Embryonic facial prominence (tissue), 1 donor: ENCODE data around the gene FGF22.

Source experiments
- DNase-seq: peaks from one replicate; pipeline ENCODE4 v3.0.0-alpha.2; 2016; ENCODE audit errors: extremely low spot score

FGF22 gene

DNA sequence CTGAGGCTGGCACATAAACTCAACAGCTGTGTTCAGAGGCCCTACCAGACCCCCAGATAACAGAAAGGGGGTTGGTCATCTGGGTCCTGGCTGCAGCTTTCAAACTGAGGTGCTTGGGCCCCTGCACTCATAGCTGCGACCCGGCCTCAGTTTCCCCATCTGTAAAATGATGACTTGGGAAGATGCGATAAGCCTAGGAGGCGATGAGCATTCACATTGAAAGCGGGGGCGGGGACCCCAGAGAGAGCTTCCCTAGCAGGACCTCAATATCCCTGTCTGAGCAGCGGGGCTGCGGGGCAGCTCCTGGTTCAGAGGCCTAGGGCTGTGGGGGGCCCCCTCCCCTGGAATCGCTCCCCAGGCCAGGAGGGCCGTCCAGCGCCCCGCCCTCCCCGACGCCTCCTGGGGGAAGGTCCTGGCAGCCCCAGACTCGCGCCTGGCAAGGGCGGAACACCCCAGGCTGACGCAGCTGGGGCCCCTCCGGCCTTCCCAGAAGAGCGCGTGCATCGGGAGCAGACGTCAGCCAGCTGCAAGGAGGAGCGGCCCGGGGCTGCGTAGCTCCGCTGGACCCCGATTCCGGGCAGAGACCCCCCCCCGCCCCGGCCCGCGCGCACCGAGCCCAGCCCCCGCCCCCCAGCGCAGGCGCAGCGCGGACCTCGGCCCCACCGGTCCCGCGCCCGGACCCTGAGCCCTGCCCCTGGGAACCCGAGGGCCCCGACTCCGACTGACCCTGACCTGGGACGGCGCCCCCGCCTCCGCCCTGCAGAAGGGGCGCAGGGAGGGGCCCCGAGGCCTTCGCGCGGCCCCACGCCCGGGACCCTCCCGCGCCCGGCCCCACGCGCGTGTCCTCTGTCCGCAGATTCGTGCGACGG is 40.0 kb downstream of the FGF22 start:
- DNase-seq = peak; percentile 62

DNA sequence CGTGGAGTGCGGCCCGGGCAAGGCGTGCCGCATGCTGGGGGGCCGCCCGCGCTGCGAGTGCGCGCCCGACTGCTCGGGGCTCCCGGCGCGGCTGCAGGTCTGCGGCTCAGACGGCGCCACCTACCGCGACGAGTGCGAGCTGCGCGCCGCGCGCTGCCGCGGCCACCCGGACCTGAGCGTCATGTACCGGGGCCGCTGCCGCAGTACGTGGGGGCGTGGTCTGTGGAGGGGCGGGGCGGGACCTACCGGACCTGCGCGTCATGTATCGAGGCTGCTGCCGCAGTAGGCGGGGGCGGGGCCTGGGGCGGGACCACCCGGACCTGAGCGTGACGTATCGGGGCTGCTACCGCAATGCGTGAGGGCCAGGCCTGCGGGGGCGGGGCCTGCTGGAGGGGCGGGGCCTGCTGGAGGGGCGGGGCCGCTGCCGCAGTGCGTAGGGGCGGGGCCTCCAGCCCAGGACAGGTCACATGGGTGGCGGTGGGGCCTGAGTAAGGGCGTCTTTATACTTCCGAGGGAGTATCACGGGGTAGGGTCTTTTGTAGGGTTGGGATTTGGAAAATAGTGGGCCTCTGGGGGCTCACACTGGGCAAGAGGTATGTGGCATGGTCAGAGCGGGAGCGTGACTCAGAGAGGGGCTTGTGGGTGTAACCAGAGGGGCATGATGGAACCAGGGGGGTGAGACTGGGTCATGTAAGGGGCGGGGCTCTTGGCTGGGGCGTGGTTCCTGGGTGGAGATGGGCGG is 40.8 kb downstream of the FGF22 start:
- DNase-seq = peak; percentile 96

DNA sequence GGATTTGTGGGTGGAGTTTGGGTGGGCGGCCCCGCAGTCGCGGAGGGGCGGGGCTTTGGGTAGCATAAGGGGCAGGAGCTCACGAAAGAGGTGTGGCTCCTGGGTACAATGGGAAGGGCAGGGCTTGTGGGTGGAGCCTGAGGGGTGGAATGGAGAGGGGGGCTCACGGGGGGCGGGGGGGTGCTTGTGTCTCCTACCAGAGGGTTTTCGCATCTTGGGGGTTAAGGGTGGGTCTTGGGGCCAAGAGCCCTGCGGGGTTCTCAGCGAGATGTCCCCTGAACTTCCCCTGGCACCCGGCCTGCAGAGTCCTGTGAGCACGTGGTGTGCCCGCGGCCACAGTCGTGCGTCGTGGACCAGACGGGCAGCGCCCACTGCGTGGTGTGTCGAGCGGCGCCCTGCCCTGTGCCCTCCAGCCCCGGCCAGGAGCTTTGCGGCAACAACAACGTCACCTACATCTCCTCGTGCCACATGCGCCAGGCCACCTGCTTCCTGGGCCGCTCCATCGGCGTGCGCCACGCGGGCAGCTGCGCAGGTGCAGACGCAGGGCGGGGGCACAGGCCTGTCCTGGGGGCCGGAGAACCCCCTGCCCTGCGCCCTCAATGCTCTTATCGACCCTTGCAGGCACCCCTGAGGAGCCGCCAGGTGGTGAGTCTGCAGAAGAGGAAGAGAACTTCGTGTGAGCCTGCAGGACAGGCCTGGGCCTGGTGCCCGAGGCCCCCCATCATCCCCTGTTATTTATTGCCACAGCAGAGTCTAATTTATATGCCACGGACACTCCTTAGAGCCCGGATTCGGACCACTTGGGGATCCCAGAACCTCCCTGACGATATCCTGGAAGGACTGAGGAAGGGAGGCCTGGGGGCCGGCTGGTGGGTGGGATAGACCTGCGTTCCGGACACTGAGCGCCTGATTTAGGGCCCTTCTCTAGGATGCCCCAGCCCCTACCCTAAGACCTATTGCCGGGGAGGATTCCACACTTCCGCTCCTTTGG is 41.6 kb downstream of the FGF22 start:
- no peak for DNase-seq

DNA sequence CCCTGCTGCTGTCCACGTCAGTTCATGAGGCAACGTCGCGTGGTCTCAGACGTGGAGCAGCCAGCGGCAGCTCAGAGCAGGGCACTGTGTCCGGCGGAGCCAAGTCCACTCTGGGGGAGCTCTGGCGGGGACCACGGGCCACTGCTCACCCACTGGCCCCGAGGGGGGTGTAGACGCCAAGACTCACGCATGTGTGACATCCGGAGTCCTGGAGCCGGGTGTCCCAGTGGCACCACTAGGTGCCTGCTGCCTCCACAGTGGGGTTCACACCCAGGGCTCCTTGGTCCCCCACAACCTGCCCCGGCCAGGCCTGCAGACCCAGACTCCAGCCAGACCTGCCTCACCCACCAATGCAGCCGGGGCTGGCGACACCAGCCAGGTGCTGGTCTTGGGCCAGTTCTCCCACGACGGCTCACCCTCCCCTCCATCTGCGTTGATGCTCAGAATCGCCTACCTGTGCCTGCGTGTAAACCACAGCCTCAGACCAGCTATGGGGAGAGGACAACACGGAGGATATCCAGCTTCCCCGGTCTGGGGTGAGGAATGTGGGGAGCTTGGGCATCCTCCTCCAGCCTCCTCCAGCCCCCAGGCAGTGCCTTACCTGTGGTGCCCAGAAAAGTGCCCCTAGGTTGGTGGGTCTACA is 43.1 kb downstream of the FGF22 start:
- DNase-seq = no peak

DNA sequence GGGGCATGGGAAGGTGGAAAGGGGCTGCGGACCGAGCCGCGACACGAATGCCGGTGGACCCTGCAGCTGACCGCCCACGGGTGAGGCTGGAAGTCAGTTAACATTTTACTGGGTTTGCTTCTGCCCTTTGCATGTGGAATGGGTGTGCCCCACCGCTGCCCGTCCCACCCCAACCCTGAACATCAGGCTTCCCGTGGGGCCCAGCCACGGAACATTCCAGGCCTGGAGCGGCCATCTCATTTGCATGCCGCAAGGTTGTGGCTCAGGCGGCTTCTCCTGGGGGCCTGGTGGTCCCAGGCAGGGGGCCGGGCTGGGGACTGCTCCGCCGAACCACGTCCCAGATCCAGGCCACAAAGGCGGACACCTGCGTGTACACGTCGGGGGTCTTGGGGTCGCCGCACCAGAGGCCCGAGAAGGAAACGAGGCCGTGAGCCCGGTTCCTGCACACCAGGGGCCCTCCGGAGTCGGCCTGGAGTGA is 45.8 kb downstream of the FGF22 start:
- no peak for DNase-seq

DNA sequence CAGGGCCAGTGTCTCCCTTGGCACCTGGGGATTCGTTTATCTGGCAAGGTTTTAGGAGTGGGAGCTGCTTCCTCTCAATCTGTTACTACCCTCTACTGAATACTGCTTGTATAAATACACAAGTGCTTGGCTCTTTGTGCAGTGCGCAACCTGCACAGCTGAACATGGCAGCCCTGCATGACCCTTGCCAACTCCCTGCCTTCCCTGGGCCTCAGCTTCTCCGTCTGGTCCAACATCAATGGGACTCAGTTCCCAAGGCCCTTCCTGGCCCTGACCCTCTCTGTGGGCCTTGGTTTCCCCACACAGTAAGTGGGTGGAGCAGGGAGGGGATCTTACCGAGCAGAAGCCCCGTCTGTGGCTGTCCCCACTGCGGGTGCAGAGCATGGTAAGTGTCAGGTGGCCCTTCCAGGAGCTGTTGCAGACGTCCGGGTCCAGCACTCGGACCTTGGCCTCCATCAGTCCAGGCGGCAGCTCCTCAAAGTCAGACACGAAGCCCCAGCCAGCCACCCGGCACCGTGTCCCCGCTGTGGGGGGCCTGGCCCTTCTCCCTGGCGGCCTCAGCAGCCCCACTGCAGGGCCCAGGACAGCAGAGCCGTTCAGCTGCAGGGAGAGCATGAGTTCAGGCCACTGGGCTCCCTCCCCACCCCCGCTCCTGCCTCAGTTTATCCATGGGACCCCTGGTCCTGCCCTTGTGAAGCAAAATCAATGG is 47.1 kb downstream of the FGF22 start:
- DNase-seq = no peak

DNA sequence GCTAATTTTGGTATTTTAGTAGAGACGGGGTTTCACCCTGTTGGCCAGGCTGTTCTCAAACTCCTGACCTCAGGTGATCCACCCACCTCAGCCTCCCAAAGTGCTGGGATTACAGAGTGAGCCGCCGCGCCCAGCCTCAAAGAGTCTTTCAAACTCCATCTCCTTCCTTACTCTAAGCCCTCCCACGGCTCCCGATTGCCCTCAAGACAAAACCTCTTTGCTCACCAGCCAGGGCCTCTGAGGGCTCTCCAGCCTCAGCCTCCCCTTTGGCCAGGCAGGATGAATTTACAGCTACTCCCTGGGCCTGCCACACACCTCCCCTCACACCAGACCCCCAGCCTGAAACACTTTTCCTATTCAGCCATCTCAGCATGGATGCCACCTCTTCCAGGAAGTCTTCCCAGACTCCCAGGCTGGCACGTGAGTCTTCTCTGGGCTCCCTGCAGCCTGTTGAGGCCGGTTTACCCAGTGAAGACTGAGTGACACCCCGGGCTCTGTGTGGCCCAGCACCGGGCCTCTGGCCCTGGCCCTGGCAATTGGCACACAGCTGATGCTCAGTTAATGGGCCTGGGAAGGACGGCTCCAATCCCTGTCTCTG is 48.0 kb downstream of the FGF22 start:
- DNase-seq = no peak

DNA sequence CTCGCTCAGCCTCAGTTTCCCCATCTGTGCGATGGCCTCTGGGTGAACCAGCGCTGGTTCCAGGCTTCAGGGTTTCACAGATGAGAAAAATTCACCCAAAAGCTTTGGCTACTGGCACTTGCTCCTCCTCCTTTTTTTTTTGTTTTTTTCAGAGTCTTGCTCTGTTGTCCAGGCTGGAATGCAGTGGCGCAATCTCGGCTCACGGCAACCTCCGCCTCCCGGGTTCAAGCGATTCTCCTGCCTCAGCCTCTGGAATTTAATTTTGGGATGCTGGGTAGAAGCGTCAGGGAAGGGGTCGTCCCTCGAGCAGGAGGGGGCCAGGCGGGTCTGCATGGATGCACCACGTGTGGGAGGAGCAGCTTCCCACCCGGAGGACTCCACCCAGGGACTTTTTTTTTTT is 48.5 kb downstream of the FGF22 start:
- no peak for DNase-seq

DNA sequence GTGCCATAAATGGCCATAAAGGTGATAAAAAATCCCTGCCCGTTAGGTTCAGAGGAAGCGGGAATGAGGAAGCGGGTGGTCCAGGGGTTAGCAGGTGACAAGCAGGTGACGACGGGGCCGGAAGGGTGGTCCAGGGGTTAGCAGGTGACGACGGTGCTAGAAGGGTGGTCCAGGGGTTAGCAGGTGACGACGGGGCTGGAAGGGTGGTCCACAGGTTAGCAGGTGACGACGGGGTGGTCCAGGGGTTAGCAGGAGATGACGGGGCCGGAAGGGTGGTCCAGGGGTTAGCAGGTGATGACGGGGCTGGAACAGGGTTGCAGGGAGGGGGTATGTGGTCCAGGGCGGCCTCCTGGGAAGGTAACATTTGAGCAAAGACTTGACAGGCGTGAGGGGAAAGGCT is 49.3 kb downstream of the FGF22 start:
- DNase-seq = no peak

DNA sequence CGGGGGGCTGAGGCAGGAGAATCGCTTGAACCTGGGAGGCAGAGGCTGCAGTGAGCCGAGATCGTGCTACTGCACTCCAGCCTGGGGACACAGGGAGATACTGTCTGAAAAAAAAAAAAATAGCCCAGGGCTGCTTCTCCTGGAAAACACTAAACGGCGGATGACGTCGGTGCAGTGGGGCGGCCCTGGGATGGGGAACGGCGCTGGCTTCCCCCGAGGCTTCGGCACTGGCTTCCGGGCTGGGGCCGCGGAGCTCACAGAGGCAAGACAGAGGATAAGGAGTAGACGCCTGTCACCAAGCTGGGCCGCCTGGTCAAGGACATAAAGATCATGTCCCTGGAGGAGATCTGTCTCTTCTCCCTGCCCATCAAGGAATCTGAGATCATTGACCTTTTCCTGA is 50.5 kb downstream of the FGF22 start:
- DNase-seq = no peak
